HG03442 (cell line): ENCODE results near the gene CAV1.

Experiments
- ATAC-seq: cut with Tn5 transposase; IDR thresholded peaks from one replicate; pipeline ENCODE4 v1.9.1; 2021; ENCODE audit warnings: mild to moderate bottlenecking, moderate library complexity; ENCODE audit not compliant: unreplicated experiment

The CAV1 gene

DNA sequence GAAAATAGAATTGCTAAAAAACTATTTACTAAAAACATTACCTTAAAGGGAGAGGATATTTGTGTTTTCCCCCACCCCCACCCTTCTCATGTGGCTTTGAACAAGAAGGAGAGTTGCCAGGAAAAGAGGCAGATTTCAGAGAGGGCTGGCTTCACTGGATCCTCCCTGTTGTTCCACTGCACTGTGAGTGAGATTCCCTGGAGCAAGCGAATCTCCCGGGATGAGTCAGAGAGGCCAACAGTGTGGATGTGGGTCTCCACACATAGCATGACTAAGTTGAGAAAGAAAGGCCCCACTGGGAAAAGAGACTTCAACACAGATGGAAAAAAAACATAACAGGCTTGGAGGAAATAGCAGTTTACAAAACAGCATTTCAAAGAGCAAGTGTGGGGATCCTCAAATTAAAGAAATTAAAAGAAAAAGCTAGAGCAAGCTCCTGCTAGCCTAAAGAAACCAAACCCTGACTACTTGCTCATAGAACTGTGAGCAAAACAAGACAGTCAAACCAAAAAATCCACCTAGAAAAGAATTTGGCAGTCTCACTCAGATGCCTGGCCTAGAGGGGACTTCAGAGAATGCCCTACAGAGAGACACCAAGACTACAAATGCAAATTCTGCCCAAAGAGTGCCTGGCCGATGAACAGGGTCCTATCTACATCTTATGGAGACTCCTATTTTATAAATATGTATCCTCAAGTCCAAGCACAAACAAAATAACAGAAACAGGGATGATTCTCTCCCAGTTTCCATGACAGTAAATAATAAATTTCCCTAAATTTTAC, 3.4 kb downstream of the CAV1 start:
- ATAC-seq: no peak

DNA sequence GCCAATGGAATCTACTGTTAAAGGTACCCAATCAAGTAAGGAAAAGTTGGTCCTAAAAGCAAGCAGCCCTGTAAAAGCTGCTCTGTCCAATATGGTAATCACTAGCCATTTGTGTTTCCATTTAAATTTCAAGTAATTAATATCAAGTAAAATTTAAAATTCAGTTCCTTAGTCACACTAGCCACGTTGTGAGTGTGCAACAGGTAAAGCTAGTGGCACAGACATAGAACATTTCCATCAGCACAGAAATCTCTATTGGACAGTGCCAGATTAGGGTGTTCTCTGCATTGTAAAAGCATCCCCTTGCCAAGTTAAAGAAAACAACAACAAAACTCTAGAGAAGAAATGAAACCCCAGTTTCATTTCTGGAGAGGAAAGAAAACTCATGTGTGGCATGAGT, 4.4 kb downstream of the CAV1 start:
- no peak for ATAC-seq

- ATAC-seq: no peak
Observed at GRCh38 chr7:116530107-116530820, 5.4 kb downstream of the CAV1 start.

DNA sequence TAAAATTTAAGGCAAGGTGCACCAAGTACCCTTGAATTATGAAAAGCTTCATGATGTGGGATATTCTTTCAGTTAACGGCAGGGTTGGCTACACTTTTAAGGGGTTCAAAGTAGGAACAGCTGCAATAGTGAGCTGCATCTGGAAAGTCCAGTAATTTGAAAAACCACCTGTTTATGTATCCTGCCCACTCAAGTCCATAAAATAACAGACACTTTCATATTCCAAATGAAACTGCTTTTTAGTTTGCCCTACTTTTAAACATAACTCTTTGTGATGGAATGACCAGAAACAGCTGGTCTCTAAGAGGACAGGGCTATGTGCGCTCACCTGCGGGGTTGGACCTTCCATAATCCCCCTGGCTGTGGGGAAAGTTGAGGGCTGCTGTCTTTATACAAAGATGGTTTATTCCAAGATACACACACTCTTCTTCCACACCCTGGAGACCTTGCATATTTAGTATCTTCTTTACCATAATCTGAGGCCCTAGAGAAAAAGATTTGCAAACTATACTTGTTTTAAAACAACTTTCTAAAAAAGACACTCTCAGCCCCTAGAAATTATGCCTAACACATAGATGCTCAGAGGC, 7.4 kb downstream of the CAV1 start:
- ATAC-seq: no peak

- no peak for ATAC-seq
Observed at GRCh38 chr7:116534790-116535189, 10.0 kb downstream of the CAV1 start.

DNA sequence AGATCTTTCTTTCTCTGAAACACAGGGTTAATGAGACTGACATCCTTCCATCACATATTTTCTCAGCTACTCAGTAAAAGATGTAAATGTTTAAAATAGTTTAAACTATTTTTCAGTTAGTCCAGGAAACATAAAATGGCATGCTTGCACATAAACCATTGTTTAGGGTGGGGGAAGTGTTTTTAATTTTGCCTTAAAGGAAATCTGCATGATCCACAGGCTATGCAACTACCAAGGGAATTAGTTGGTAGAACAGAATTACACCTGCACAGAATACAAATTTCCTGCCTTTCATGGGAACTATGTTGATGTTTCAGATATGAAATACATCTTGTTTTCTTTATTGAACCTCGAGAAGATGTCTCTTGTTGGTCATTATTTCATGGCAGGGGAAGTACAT, 10.6 kb downstream of the CAV1 start:
- ATAC-seq: no peak

DNA sequence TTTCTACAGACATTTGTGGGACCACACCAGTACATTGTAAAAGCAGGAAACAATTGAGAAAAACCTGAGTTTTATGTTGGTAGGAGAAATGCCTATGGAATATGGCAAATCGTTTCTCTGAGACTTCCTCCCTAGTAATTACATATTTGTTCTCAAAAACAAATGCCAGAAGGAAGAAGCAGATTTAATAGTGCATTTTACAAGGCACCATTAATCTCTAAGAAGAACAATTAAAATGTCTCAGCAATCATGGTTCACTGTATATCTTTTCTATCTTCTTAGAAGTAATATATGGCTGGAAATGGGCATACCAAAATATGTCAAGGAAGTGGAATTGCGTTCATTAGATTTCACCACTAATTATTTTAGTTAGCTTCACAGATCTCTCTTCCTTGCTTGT, 13.3 kb downstream of the CAV1 start:
- no peak for ATAC-seq

GRCh38 chr7:116539879-116540278, 15.0 kb downstream of the CAV1 start:
- ATAC-seq: no peak

DNA sequence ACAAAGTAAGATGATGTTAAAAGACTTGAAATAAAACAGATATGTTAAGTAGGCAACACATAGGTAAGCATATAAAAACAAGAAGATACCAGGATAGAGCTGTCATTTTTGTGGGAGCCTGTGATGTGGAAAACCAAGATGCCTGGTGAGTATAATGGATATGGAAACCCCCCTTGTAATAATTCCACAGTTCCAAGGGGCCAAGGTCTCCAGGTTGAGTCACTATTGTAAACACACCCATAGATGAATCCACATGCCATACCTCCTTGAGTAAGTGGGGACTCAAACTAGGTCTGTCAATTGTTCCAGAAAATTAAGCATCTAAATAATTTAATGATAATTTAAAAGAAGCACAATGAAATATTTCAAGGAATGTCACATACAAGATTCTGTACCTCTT, 15.9 kb downstream of the CAV1 start:
- ATAC-seq: no peak

DNA sequence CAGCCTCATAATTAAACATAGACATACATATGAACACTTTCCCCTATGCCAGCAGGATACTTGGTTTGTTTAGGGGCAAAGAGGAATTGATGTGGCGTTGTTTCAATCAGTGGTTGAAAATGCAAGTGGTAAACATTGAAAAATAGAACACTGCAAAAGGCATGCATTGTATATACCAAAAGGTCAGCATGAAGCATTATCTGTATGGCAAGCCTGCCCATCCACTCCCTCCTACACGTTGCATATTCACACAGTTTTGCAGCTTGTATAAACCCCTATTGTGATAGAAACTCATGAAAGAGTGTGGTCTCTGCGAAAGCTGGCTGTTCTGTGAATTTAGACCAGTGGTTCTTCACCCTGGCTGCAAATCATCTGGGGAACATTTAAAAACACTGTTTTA, 17.1 kb downstream of the CAV1 start:
- no peak for ATAC-seq

GRCh38 chr7:116542618-116543017, 17.8 kb downstream of the CAV1 start:
- no peak for ATAC-seq

DNA sequence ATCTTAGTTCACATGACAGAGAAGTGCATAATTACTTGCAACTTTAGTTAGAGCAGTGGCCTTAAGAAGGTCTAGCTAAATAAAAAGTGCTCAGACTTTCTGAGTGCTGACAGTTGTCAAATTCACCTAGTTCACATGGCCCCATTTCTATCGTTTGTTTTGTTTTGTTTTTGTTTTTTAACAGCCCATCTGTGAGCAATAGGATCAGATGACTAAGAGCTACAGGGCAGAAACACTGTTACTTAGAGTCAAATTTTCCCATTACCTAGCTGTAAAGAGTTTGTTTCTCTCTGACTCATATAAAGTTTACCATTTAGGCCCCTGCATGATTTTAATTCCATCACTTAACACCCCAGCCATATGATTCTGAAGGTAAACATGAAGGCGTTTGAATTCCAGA, 18.8 kb downstream of the CAV1 start:
- no peak for ATAC-seq

- no peak for ATAC-seq
Observed at GRCh38 chr7:116544487-116544886, 19.7 kb downstream of the CAV1 start.

GRCh38 chr7:116545411-116545993, 20.7 kb downstream of the CAV1 start:
- ATAC-seq: no peak

DNA sequence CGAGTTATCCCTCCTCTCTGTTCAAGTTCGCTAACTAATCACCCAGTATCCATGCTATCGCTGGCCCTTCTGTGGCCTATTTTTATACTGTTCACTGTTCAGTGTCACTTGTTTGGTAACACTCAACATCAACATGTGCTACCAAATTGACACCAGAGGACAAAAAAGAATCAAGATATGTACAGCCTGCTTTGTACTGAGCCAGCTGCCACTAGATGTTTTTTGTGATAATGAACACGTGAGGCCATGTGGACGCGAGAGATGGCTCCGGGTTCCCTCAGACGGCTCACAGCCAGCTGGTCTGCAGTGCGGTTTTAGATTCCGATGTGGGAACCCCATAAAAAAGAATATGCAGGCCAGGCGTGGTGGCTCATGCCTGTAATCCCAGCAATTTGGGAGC, 21.2 kb downstream of the CAV1 start:
- ATAC-seq: no peak

- ATAC-seq: no peak
Observed at GRCh38 chr7:116546916-116547315, 22.1 kb downstream of the CAV1 start.

DNA sequence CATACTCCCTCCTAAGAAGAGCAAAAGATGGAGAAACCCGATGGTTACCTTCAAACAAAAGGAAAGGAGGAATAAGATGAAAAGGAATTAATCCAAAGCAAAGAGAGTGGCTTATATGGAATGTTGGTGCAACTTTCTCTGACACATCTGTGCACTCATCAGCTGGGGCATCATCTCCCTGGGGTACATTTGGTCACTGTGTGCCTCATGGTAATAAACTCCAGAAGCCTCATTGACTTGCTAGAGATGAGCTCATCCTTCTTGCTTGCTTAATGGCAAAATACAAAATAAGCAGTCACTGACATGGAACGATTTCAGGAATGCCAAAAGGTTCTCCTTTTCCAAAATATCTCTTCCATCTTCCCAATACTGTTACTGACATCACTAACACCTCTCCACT, 22.5 kb downstream of the CAV1 start:
- ATAC-seq: no peak

GRCh38 chr7:116548506-116548905, 23.7 kb downstream of the CAV1 start:
- peak; percentile 94 for ATAC-seq

- no peak for ATAC-seq
Observed at GRCh38 chr7:116549370-116549769, 24.5 kb downstream of the CAV1 start.

- ATAC-seq: no peak
Observed at GRCh38 chr7:116551692-116552091, 26.9 kb downstream of the CAV1 start.

DNA sequence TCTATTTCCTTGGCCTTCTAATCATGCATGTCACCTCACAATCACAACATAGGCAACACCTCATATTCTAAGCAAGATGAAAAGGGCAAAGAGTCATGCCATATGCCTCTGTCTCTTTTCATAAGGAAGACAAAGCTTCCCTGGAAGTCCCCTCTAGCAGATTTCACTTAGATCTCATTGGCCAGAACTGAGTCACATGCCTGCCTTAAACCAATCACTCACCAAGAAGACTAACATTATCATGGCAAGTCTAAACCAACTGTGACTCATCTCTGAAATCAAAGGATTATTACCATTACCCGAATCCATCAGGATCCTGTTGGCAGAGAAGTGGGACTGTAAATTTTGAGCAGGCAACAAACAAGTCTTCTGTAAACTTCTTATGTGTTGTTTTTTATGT, 27.8 kb downstream of the CAV1 start:
- ATAC-seq: no peak
